ENCODE results near the gene ZNF462.
"Not testable (repeated sequence)": the region's sequence is repeated elsewhere in the genome, so short reads cannot be mapped to it uniquely, and the experiment has no call there.

ZNF462 gene

GRCh38 chr9:106887066-106887465 lies 24.1 kb downstream of the ZNF462 start:
- DNase-seq: no peak

GRCh38 chr9:106889061-106889590 lies 26.2 kb downstream of the ZNF462 start:
- no peak for DNase-seq

DNA sequence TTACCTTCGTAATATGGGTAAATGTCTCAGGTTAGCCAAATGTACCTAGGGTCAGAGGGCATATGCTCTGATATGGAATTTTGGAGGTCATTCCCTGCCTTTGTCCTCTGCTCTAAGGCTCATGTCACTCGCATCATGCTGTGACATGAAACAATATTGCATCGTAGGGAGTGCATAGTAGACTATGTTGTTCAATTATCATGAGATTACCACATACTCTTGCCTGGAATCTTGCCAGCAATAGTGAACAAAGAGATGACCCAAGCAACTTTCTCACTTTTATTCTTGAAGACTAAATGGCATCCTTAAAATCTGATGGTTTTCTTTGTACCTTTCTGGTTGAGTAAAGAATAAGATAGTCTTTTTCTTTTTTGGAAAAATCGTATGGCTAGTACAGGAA lies 27.6 kb downstream of the ZNF462 start:
- DNase-seq: no peak

DNA sequence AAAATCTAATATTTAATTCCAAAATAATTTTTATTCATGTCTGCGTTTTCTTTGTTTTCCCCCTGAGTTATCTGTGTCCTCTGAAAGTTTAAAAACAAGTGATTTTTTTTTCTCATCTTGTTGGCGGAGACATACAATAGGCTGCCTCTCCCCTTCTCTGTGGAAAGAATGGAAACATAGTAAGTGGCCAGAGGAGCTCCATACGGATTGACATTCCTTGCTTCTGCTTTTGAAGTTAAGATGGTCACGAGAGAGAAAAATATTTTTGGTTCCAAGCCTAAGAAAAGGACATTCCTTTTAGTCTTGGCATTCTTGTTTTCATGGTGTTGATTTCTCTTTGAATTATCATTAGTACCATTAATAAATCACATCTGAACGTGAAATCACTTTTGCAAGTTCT lies 28.3 kb downstream of the ZNF462 start:
- no peak for DNase-seq

DNA sequence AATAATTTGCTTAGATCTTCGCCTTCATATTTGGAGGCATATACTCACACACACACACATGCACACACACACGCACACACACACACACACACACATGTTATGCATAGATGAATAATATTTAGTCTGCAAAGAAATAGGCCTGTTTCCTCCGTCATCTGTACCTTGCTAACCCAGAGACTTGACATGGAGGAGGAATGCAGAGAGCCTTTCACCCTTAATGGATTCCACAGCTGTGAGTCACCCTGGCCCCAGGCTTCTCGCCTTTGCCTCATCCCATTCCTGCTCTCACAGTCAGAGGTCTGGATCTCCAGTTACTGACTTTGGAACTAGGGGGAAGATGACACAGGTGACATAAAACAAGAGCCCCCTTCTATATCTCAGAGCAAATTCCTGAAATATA lies 29.7 kb downstream of the ZNF462 start:
- DNase-seq: no peak

DNA sequence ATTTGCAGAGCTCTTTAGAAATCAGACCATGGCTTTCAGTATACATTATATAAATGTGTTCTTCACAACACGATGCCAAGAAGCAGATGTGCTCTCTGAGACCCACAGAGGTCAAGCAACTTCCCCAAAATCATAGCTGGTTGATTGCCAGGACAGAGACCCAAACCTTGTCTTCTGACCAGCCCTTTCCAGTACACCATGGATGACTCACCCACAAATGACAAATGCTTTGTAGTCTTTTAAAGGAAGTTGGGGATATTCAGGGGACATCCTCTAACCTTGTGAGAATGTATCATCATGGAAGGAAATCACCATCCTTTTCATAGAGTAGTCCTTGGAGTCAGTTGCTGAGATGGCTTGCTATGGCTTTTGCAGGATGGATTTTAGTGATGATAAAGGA lies 30.1 kb downstream of the ZNF462 start:
- DNase-seq: no peak

GRCh38 chr9:106896695-106897094 lies 33.7 kb downstream of the ZNF462 start:
- DNase-seq: no peak

- no peak for DNase-seq
Observed at GRCh38 chr9:106897236-106897635, 34.3 kb downstream of the ZNF462 start.

DNA sequence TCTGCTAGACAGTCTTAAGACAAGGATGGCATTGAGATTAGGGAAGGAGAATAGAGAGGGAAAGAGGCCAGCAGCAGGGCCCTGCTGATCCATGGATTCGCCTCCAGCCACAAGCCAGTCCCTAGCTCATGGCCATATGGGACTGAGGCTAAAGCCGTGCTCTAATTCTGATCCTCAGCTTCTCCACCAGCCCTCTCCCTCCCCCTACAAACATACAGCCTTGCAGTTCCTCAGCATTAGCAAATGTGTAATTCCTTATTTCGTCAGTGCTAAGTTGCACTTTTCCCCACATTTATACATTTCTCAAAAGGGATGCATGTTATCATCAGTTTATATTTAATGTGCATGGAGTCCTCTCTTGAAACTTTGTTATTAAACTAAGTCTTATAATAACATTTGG lies 34.8 kb downstream of the ZNF462 start:
- DNase-seq: no peak

- not testable (repeated sequence) for DNase-seq
Observed at GRCh38 chr9:106900523-106900922, 37.6 kb downstream of the ZNF462 start.

GRCh38 chr9:106906129-106906528 lies 43.2 kb downstream of the ZNF462 start:
- DNase-seq: no peak

DNA sequence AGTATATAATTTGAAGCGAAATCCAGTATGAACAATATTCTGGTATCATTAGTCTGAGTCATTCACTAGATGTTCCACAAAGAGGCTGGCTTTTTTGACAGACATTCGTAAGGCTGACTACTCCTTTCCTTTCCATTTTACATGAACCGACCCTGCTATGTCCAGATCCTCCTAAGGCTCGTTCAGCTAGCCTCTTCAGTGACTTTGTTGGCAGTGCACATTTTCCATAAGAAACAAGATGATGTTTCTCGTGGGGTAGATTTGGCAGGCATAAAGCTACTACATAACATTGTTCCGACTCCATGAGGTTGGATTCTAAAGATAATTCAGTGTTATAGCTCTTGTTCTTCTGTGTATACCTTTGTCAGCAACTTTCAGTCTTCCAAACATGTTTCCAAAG lies 49.0 kb downstream of the ZNF462 start:
- no peak for DNase-seq

DNA sequence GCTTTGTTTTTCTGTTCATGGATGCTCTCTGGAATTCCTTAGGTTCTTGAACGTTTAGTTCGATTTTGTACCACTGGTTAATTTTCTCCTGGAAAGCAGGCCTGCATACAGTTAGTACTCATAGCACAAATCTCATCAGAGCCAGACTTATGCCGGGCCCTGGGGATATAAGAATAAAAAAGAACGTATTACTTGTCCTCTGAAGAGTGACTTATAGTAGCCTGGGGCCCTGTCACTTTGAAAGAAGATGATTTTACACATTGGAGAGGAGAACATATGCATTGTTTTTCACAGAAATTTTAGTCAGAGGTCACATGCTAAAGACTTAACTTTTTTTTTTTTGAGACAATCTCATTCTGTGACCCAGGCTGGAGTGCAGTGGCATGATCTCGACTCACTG lies 50.3 kb downstream of the ZNF462 start:
- DNase-seq: no peak

- DNase-seq: no peak
Observed at GRCh38 chr9:106915851-106916250, 52.9 kb downstream of the ZNF462 start.

DNA sequence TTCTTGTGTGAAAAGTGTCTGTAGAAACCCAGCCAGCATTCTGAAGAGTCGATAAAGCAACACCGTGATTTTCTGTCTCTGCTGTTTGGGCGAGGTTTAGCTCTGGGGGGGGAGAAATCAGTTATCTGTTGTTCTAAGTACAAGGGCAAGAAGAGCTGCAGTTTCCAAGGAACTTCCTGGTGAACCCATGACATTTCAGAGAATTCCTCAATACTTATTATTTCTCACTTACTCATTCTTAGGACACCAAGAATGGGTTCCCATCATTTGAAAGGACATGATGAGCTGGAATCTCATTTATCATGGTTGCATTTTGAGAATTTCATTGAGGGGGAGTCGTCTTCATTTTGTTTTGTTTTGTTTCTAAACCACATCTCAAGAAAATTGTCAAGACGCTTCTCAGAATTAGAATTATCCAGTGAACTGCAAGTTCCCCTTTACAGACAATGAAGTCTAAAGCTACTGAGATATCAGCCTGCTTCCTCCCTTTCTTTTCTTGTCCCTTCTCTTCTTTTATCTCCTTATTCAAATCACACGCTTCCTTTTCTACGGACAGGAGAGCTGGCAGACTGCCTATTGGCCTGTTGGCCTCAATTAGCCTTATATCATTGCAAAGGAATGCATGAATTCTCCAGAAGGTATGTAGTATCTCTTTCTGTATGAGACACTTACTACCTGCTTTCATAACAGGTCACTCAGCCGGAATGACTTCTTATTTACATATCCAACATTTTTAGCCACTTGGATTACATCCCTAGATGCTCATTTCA lies 53.7 kb downstream of the ZNF462 start:
- no peak for DNase-seq

DNA sequence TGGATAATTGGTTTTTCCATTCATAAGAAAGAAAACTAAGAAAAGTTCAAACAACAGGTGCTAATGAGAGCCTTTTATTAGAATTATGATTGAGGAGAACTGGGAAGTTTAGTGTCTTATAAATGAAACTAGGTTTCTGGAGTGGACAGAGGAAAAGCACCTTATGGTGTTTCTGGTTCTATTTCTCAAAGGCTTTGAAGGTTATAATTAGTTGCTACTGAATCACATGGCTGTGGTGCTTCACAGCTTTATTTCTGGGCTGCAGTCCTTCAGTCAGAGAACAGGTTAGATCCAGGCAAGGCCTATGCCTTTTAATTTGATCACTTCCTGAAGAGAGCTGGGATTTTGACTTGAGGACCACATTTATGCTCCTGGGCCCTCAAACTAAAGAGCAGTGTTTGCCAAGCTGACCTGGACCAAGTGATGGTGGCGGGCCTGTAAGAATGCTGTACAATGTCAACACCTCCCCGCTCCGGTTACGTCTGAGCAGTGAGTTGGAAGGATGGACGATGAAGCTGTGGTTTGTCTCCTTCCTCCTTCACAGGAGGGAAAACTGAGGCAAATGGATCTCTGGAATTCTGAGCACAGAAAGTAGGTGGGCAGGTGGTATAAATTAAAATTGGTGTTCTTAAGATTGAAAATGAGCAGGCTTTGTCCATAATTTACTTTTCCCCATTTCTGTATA lies 56.0 kb downstream of the ZNF462 start:
- DNase-seq: no peak

DNA sequence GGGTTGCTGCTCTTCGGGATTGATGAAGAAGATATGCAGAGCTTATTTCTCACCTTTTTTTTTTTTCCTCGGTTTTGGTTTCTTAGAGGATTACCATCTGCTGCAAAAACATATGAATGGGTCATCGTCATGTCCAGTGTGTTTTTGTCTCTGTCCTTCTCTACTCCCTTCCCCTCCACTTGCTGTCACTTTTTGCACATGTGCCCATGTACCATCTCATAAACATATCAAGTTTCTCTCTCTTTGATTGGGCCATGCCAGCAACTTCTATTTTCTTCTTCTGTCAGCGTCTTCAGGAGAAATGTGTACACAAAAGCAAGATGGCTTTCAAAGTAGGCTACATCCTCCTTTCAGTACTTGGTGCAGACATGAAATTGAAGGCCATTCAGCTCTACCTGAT lies 57.1 kb downstream of the ZNF462 start:
- no peak for DNase-seq

DNA sequence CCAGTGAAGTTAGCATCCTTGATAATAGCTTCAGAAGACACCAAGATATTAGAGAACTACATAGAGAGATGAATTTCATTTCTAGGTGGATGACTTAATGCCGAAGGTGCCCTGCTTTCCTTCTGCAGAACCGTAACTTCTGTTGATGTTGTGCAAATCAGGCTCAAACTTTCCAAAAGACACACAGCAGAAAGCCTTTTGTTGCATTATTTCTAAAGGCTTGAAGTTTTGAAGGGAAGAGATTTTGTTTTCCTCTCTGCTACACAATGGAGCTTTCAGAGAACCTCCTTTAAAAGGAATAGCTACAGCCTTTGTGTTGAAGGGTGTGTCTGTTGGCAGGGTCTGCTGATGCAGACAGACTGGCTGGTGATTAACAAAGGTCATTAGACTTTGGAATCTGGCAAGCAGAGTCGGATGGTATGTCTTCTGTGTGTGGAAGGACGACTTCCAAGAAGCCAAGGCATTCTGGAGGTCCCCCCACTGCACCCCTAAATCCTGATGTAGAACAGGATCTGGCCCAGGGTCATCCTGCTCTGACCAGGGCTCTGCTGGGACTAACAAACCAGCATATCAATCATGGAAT lies 57.8 kb downstream of the ZNF462 start:
- no peak for DNase-seq

- peak; percentile 52 for DNase-seq
Observed at GRCh38 chr9:106921341-106921899, 58.5 kb downstream of the ZNF462 start.

GRCh38 chr9:106922026-106922425 lies 59.1 kb downstream of the ZNF462 start:
- no peak for DNase-seq

DNA sequence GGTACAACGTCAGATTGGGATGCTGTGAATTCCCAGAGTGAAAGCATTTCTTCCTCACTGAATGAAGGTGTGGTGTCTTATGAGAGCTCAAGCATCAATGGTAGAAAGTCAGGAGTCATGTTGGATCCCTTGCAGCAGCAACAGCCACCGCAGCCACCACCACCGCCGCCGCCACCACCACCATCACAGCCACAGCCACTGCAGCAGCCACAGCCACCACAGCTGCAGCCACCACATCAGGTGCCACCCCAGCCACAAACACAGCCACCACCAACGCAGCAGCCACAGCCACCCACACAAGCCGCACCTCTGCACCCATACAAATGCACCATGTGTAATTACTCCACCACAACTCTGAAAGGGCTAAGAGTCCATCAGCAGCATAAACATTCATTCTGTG lies 62.4 kb downstream of the ZNF462 start:
- no peak for DNase-seq

DNA sequence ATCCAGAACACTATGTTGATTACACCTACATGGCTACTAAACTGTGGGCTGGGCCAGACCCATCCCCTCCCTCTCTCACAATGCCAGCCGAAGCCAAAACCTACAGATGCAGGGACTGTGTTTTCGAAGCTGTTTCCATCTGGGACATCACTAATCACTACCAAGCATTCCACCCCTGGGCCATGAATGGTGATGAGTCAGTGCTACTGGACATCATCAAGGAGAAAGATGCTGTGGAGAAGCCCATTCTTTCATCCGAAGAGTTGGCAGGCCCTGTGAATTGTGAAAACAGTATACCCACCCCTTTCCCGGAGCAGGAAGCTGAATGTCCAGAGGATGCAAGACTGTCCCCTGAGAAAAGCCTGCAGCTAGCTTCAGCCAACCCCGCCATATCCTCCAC lies 65.0 kb downstream of the ZNF462 start:
- DNase-seq: no peak

DNA sequence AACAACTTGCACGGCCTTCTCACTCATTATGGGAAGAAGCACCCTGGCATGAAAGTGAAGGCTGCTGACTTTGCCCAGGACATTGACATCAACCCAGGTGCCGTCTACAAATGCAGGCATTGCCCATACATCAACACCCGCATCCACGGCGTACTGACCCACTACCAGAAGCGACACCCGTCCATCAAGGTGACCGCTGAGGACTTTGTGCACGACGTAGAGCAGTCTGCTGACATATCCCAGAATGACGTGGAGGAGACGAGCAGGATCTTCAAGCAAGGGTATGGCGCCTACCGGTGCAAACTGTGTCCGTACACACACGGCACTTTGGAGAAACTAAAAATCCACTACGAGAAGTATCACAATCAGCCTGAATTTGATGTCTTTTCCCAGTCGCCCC lies 65.4 kb downstream of the ZNF462 start:
- DNase-seq: no peak

Measured in retina (tissue), 1 donor.